ENCODE data around the gene IL23R.
"Not testable (repeated sequence)": the region's sequence is repeated elsewhere in the genome, so short reads cannot be mapped to it uniquely, and the experiment has no call there.

- TF ChIP-seq CTCF (IDR thresholded peaks at IDR 0.05; ENCODE audit: borderline replicate concordance, extremely low read depth, low read length, poor library complexity, severe bottlenecking); EZH2 (IDR thresholded peaks at IDR 0.05; ENCODE audit: borderline replicate concordance, low read depth, low read length, severe bottlenecking): not testable (repeated sequence)
Observed at GRCh38 chr1:67147973-67148372, 18.3 kb upstream of the IL23R start.
